Measurements from ENCODE around the gene INHBC.

DNA sequence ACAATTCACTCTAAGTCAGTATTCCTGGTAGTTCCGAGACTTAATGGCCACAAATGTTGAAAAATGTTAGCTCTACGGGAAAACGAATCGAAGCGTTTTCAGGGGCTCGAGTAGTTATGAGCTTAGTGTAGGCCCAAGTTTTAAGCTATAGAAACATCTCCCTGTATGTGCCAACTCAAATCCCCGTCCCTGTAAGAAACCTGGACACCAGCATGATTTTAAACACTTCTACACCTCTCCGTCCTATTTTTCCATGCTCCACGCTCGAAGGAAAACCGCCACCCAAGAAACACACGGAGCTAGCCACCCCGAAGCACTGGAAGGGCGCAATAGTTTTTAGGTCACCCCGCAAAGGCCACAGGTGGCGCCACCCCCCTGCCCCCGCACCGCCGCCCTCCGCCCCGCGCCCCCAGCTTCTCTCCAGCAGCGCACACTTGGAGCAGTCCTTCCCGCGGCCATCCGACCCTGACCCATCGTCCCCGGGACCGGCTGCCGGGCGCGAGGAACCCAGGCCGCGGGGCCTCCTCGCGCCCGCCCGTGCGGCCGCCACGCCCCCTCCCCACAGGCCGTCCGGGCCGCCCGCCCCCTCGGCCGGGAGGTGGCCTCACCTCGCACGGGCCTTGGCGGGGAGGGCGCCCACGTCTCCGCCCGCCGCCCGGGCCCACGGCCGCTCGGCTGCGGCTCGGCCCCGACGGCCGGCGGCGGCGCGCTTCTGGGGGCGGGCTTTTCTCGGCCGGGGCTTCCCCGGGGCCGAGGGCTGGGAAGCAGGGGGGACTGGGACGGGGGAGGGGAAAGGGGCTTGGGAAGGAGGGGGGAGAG is 4.3 kb upstream of the INHBC start:
- TF ChIP-seq EP300 (IDR thresholded peaks at IDR 0.05), result no peak
- TF ChIP-seq POLR2AphosphoS5 (IDR thresholded peaks at IDR 0.05), result no peak
